Measurements from ENCODE around the gene PLA2G7. TPM values are rescaled to one million over a fixed set of nuclear protein-coding genes. Genes with fewer than 3 reads are reported as not detected.

The PLA2G7 gene
- total and polyA plus RNA-seq, 2 donors (not counting 3 experiments of a cell fraction or from before 2014, with no cell fraction given), result not detected

DNA sequence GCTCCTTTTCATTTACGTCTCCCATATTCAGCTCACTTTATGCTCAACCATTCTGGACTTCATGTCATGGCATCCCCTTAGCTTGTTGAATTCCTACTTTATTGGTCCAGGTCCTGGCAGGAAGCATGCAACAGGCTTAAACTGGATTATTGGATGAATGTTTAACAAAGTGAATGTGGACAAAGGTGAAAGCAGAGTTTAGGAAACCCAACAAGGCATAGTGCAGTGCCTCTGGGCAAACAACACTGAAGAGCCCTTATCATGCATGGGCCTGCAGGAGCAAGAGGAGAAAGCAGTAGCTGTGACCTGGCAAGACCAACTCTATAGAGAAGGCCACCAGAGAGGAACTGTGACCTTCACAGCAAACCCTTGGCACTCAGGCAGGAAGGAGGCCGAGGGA, 6.3 kb upstream of the PLA2G7 start:
- Histone ChIP-seq H3K9me1 (replicated peaks; ENCODE audit: control insufficient read depth, extremely low read depth, insufficient read depth, low read length) (no peaks in the 10 kb centered on the region), H3K4me3 (replicated peaks in 1 of 3; ENCODE audit: insufficient read depth in 1 of 3, low read depth in 1 of 3, low read length in 3 of 3) (no peak overlapping the region), H4K20me1 (replicated peaks; ENCODE audit: control insufficient read depth, extremely low read depth, insufficient read depth, low read length) (no peaks in the 10 kb centered on the region), H3K4me2 (ENCODE audit: insufficient read depth, low read length) (no peak overlapping the region), H2AFZ (ENCODE audit: low read depth, low read length) (no peak overlapping the region), H3K27ac (ENCODE audit: insufficient read depth, low read depth, low read length) (no peak overlapping the region), H3K9ac (replicated peaks; ENCODE audit: extremely low read depth, insufficient read depth, low read length) (no peak overlapping the region), H3K4me1 (ENCODE audit: control insufficient read depth, extremely low read depth, insufficient read depth, low read length) (no peaks in the 10 kb centered on the region), H3K36me3 (ENCODE audit: control insufficient read depth in 2 of 2, extremely low read depth in 1 of 2, insufficient read depth in 2 of 2, low read length in 2 of 2) (no peaks in the 10 kb centered on the region), H3K79me2 (ENCODE audit: control insufficient read depth, insufficient read depth, low read length) (no peaks in the 10 kb centered on the region), H3K9me3 (replicated peaks; ENCODE audit: control insufficient read depth, insufficient read depth, low read length) (no peaks in the 10 kb centered on the region), H3K27me3 (ENCODE audit: control insufficient read depth in 2 of 2, insufficient read depth in 2 of 2, low read length in 2 of 2) (peaks cover 2 to 11% of the 10 kb centered on the region in 2 experiments)
- DNase-seq (ENCODE audit: low read depth, low spot score) (no peak), FAIRE-seq (no peak)
- dilution Hi-C loops (cut with MboI; ENCODE audit: extremely low pct_ligation_motif_present, low sequenced_read_pairs) (no loop called here), intact Hi-C loops (cut with micrococcal nuclease) (no loop called here)
- POLR2A ChIA-PET, result no interaction called here
- BruUV-seq (replicated peaks), result no TSS peak
- CTCF ChIA-PET, result no interaction called here
- no peak for TF ChIP-seq JUN (IDR thresholded peaks at IDR 0.05; ENCODE audit: borderline replicate concordance, insufficient read depth, insufficient read length, low read depth)
- TF ChIP-seq GATA2 (IDR thresholded peaks at IDR 0.05; ENCODE audit: insufficient read depth, insufficient read length, low read depth, low read length), result no peak
- TF ChIP-seq EZH2 (IDR thresholded peaks at IDR 0.05; ENCODE audit: borderline replicate concordance, low read depth, low read length, severe bottlenecking), result no peak
- TF ChIP-seq POLR2A (IDR thresholded peaks at IDR 0.05; ENCODE audit: low read depth, low read length), result no peak
- TF ChIP-seq MYC (IDR thresholded peaks at IDR 0.05; ENCODE audit: low read depth, low read length), result no peak
- no peak for TF ChIP-seq POLR2AphosphoS5 (IDR thresholded peaks at IDR 0.05; ENCODE audit: insufficient read depth, low read depth, low read length)
- no peak for TF ChIP-seq FOS (IDR thresholded peaks at IDR 0.05; ENCODE audit: borderline replicate concordance, insufficient read depth, low read length)
- TF ChIP-seq, protein P1, sequence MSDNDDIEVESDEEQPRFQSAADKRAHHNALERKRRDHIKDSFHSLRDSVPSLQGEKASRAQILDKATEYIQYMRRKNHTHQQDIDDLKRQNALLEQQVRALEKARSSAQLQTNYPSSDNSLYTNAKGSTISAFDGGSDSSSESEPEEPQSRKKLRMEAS (IDR thresholded peaks at IDR 0.05; ENCODE audit: insufficient read depth, insufficient read length), result no peak
- TF ChIP-seq, protein P2, sequence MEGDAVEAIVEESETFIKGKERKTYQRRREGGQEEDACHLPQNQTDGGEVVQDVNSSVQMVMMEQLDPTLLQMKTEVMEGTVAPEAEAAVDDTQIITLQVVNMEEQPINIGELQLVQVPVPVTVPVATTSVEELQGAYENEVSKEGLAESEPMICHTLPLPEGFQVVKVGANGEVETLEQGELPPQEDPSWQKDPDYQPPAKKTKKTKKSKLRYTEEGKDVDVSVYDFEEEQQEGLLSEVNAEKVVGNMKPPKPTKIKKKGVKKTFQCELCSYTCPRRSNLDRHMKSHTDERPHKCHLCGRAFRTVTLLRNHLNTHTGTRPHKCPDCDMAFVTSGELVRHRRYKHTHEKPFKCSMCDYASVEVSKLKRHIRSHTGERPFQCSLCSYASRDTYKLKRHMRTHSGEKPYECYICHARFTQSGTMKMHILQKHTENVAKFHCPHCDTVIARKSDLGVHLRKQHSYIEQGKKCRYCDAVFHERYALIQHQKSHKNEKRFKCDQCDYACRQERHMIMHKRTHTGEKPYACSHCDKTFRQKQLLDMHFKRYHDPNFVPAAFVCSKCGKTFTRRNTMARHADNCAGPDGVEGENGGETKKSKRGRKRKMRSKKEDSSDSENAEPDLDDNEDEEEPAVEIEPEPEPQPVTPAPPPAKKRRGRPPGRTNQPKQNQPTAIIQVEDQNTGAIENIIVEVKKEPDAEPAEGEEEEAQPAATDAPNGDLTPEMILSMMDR (IDR thresholded peaks at IDR 0.05; ENCODE audit: extremely low read depth in 1 of 2, insufficient read depth in 1 of 2, low read depth in 1 of 2, low read length in 2 of 2), result no peak

All from endothelial cell of umbilical vein (primary cell).